HepG2 (cell line): ENCODE data around the gene HTRA3. TPM values are rescaled to one million over a fixed set of nuclear protein-coding genes. Genes with fewer than 3 reads are reported as not detected.

ENCODE experiments used
- ATAC-seq: fragments of 200-7000 bp; cut with Tn5 transposase; 3 replicates; pipeline ENCODE4 v1.9.1; 2020; ENCODE audit warnings: mild to moderate bottlenecking, moderate library complexity
- BruUV-seq: library from RNA; stranded (reverse); fragments of 400-500 nt; replicated peaks from 2 replicates; lab custom pipeline; 2021; lab: Mats Ljungman, UMichigan
- CTCF ChIA-PET: fragments of 300-600 bp; formaldehyde crosslinking; extraction: SDS; loops from one replicate; lab custom pipeline; 2021; ENCODE audit warnings: low total read pairs, inconsistent platforms, low intra/inter-chr PET ratio; lab: Yijun Ruan, JAX
- POLR2A ChIA-PET: fragments of 350-600 bp; sonication (Branson Sonifier 250); formaldehyde crosslinking; loops from one replicate; lab custom pipeline; 2020; ENCODE audit warnings: antibody characterized with exemption, inconsistent platforms; lab: Yijun Ruan, JAX
- DNase-seq: peaks from one replicate; pipeline ENCODE4 v3.0.0-alpha.2; 2015; ENCODE audit warnings: low spot score
- FAIRE-seq: peaks from 3 replicates; lab custom pipeline; 2011; peaks lifted over from hg19 to GRCh38; lab: Jason Lieb, UNC
- H2AFZ ChIP-seq: one replicate; pipeline ENCODE4 v1.6.1; 2011; ENCODE audit warnings: low read length, inconsistent platforms
- H3K27ac ChIP-seq: fragments of 300-600 bp; 3 replicates; pipeline ENCODE4 v1.8.0; 2011; ENCODE audit warnings: mixed run types, mild to moderate bottlenecking, mixed read lengths, low read length, inconsistent platforms; ENCODE audit not compliant: insufficient read depth; ENCODE audit errors: extremely low read length
- H3K27me3 ChIP-seq, 2 experiments: fragments of 200-600 bp in 1 of 2; 2 replicates in 1 of 2; 3 replicates in 1 of 2; pipeline versions ENCODE4 v1.6.0 to v1.8.0; 2011; ENCODE audit warnings: low read length in 2 of 2, mild to moderate bottlenecking in 2 of 2, moderate library complexity in 2 of 2, inconsistent platforms in 1 of 2; ENCODE audit not compliant: insufficient read depth in 2 of 2, control insufficient read depth in 1 of 2
- H3K36me3 ChIP-seq, 2 experiments: fragments of 200-600 bp in 1 of 2; replicated peaks in 1 of 2; 2 replicates in 1 of 2; 3 replicates in 1 of 2; pipeline versions ENCODE4 v1.5.1 to v1.8.0; 2011; ENCODE audit warnings: low read length in 2 of 2, inconsistent platforms in 1 of 2; ENCODE audit not compliant: insufficient read depth in 2 of 2, control insufficient read depth in 1 of 2
- H3K4me1 ChIP-seq: 2 replicates; pipeline ENCODE4 v1.5.1; 2012; ENCODE audit warnings: low read length, inconsistent platforms; ENCODE audit not compliant: insufficient read depth
- H3K4me2 ChIP-seq: 2 replicates; pipeline ENCODE4 v1.6.0; 2011; ENCODE audit warnings: low read depth, low read length, inconsistent platforms
- H3K4me3 ChIP-seq, 3 experiments: fragments of 200-600 bp in 1 of 3; sonication (generic), shearing (Covaris generic) in 1 of 3; replicated peaks in 1 of 3; 2 replicates each; pipeline ENCODE4 v1.5.1; 2011 to 2016; ENCODE audit warnings: low read length in 3 of 3, inconsistent platforms in 2 of 3, low read depth in 2 of 3, mild to moderate bottlenecking in 2 of 3, control low read depth in 1 of 3, mixed read lengths in 1 of 3; ENCODE audit not compliant: insufficient read depth in 1 of 3
- H3K79me2 ChIP-seq: one replicate; pipeline ENCODE4 v1.6.1; 2011; ENCODE audit warnings: low read length, inconsistent platforms; ENCODE audit not compliant: insufficient read depth
- H3K9ac ChIP-seq: 2 replicates; pipeline ENCODE4 v1.6.0; 2011; ENCODE audit warnings: mild to moderate bottlenecking, low read depth, low read length, inconsistent platforms; ENCODE audit not compliant: insufficient read depth
- H3K9me3 ChIP-seq: 2 replicates; pipeline ENCODE4 v1.5.1; 2012; ENCODE audit warnings: mild to moderate bottlenecking, low read length
- H4K20me1 ChIP-seq: 2 replicates; pipeline ENCODE4 v1.6.0; 2011; ENCODE audit warnings: inconsistent platforms, mild to moderate bottlenecking, low read length, moderate library complexity; ENCODE audit not compliant: insufficient read depth
- FOXM1 ChIP-seq: sonication (generic); formaldehyde crosslinking; IDR thresholded peaks from 2 replicates; pipeline ENCODE4 v1.5.0; 2020; ENCODE audit warnings: missing genetic modification reagents
- HES4 ChIP-seq: sonication (generic); formaldehyde crosslinking; IDR thresholded peaks from 2 replicates; pipeline ENCODE4 v1.9.0; 2021; ENCODE audit warnings: mild to moderate bottlenecking, missing genetic modification reagents, borderline replicate concordance
- NKX3-1 ChIP-seq: sonication (generic); formaldehyde crosslinking; IDR thresholded peaks from 2 replicates; pipeline ENCODE4 v1.5.0; 2020; ENCODE audit warnings: missing genetic modification reagents
- ZNF790 ChIP-seq: sonication (generic); formaldehyde crosslinking; IDR thresholded peaks from 2 replicates; pipeline ENCODE4 v1.8.0; 2022; ENCODE audit warnings: missing genetic modification reagents, mild to moderate bottlenecking, borderline replicate concordance
- WGBS: methylation state at CpG from one replicate; pipeline ENCODE4 v1.1.6; 2017; ENCODE audit warnings: low lambda C conversion rate; 5-methylcytosine and 5-hydroxymethylcytosine counted together
- in situ Hi-C: cut with HindIII; loops from 2 replicates; pipeline ENCODE4 v1.10.0; 2017; ENCODE audit warnings: low pct_unique_long_range_greater_than_20kb; ENCODE audit not compliant: extremely low pct_ligation_motif_present
- intact Hi-C: fragments of 100-400 bp; cut with micrococcal nuclease; formaldehyde crosslinking; loops from one replicate; pipeline ENCODE4 v1.10.0; 2022; ENCODE audit not compliant: unreplicated experiment
- polyA plus RNA-seq, 8 experiments: library from polyadenylated mRNA; depleted of rRNA in 3 of 8; stranded (reverse) in 7 of 8; unstranded in 1 of 8; fragments of >200 nt; fragmentation: Illumina TruSeq in 4 of 8; extraction: Trizol in 4 of 8; gene quantifications; 2 replicates each; pipeline versions ENCODE4 v1.2.1 to v1.2.3, GENCODE V29; 2011 to 2016; ENCODE audit warnings: low read depth in 4 of 8, missing spikeins in 1 of 8, mixed read lengths in 1 of 8; ENCODE audit not compliant: insufficient read depth in 1 of 8
- total RNA-seq, 5 experiments: library from RNA; depleted of rRNA; stranded (reverse); fragments of >200 nt; fragmentation: Illumina TruSeq; extraction: Trizol; gene quantifications; 2 replicates each; pipeline ENCODE4 v1.2.3, GENCODE V29; 2016; ENCODE audit warnings: low read depth in 1 of 5
- TF ChIP-seq, protein P1 (sequence below): IDR thresholded peaks from 2 replicates; pipeline ENCODE4 v1.6.1; 2016; ENCODE audit warnings: low read depth
- TF ChIP-seq, protein P2 (sequence below): sonication (generic); formaldehyde crosslinking; IDR thresholded peaks from 2 replicates; pipeline ENCODE4 v1.8.1; 2023; ENCODE audit warnings: mild to moderate bottlenecking, missing genetic modification reagents
- TF ChIP-seq, protein P3 (sequence below): sonication (generic); formaldehyde crosslinking; IDR thresholded peaks from 2 replicates; pipeline ENCODE4 v1.4.0; 2020; ENCODE audit warnings: missing genetic modification reagents

Gene HTRA3
- total and polyA plus RNA-seq, 2 of the 13 experiments (the other 11 are each of a cell fraction or from before 2014, with no cell fraction given) = 0.17 TPM; not detected in 1

DNA sequence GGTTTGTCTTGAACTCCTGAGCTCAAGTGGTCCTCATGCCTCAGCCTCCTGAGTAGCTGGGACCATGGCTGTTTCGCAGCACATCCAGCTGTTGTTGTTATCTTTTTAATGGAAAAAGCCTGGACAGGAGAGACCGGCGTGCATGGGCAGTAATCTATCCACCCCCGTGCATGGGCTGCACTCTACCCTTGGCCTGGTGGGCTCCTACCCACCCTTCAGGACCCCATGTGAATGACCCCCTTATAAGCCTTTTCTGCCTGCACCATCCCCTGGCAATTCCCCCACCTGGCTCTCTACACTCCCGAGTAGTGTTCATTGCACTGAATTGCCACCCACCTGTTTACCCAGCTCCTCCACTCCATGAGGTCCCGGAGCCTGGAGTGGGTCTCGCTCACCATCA is 18.9 kb upstream of the HTRA3 start (continued):
- TF ChIP-seq ZNF790 (CRISPR knock-in tag) = no peak
- no peak for TF ChIP-seq FOXM1 (CRISPR knock-in tag)
- TF ChIP-seq NKX3-1 (CRISPR knock-in tag) = no peak
- no peak for TF ChIP-seq HES4 (CRISPR knock-in tag)

DNA sequence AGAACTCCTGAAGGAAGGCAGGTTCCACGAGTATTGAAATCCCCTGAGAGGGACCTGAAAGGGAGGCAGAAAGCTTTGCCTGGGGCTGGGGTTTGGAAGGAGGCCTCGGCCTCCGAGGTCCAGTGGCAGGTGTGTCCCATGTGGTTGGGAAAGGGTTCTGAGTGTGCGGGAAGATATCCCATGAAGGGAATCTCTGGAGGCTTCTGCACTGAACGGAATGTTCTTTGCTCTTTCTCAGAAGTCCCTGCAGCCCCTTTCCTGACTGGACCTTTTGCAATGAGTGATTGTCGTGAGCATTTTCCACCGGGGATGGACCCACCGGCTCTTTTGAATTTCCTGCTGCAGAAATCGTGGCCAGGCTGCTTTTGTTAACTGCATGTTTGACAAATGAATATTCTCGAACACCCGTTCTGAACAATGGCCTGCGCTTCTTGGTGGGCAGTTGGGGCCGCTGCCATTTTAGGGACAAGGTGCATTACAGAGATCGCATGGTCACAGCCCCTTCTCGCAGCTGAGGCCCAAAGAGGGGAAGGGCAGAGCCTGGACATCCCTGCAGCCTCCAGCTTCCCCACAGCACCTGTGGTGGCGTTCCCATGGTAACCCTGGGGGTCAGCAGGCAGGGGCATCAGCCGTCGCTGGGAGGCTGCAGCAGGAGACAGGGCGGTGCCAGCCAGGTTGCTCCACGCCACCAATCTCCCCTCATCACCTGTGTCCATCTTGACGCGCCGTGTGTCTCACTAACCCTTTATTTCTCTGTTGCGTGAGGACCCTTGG is 18.3 kb upstream of the HTRA3 start:
- DNase-seq (no peak), FAIRE-seq (no peak), ATAC-seq (no peak)
- Histone ChIP-seq H3K27me3 (peaks cover 0 to 9% of the 10 kb centered on the region in 2 experiments; a peak in 1 of 5 replicates), H3K4me1 (peaks cover 34% of the 10 kb centered on the region), H3K4me2 (no peak overlapping the region), H3K4me3 (no peak overlapping the region), H3K79me2 (no peaks in the 10 kb centered on the region), H2AFZ (no peak overlapping the region), H3K9ac (no peak overlapping the region), H4K20me1 (peaks cover 3% of the 10 kb centered on the region; the same call in 1 of the 2 replicates), H3K9me3 (no peaks in the 10 kb centered on the region), H3K36me3 (no peaks in the 10 kb centered on the region), H3K27ac (no peak overlapping the region)
- in situ Hi-C loops = no loop called here
- TF ChIP-seq, protein P1, sequence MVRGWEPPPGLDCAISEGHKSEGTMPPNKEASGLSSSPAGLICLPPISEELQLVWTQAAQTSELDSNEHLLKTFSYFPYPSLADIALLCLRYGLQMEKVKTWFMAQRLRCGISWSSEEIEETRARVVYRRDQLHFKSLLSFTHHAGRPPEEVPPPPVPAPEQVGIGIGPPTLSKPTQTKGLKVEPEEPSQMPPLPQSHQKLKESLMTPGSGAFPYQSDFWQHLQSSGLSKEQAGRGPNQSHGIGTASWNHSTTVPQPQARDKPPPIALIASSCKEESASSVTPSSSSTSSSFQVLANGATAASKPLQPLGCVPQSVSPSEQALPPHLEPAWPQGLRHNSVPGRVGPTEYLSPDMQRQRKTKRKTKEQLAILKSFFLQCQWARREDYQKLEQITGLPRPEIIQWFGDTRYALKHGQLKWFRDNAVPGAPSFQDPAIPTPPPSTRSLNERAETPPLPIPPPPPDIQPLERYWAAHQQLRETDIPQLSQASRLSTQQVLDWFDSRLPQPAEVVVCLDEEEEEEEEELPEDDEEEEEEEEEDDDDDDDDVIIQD (CRISPR knock-in tag) = no peak
- TF ChIP-seq, protein P2, sequence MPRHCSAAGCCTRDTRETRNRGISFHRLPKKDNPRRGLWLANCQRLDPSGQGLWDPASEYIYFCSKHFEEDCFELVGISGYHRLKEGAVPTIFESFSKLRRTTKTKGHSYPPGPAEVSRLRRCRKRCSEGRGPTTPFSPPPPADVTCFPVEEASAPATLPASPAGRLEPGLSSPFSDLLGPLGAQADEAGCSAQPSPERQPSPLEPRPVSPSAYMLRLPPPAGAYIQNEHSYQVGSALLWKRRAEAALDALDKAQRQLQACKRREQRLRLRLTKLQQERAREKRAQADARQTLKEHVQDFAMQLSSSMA (CRISPR knock-in tag) = no peak
- TF ChIP-seq, protein P3, sequence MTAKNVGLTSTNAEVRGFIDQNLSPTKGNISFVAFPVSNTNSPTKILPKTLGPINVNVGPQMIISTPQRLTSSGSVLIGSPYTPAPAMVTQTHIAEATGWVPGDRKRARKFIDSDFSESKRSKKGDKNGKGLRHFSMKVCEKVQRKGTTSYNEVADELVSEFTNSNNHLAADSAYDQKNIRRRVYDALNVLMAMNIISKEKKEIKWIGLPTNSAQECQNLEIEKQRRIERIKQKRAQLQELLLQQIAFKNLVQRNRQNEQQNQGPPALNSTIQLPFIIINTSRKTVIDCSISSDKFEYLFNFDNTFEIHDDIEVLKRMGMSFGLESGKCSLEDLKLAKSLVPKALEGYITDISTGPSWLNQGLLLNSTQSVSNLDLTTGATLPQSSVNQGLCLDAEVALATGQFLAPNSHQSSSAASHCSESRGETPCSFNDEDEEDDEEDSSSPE (CRISPR knock-in tag) = no peak
- 48% methylated on average over 14 of the region's 24 CpGs for WGBS
- intact Hi-C loops = no loop called here
- BruUV-seq = no TSS peak
- ChIA-PET CTCF (no interaction called here), POLR2A (no interaction called here)
